K562 (cell line): ENCODE results near the gene NCKAP1. TPM values are rescaled to one million over a fixed set of nuclear protein-coding genes. Genes with fewer than 3 reads are reported as not detected.
"Not testable (repeated sequence)": the region's sequence is repeated elsewhere in the genome, so short reads cannot be mapped to it uniquely, and the experiment has no call there.

ENCODE experiments used
- ATAC-seq: fragments of 200-7000 bp; cut with Tn5 transposase; 3 replicates; pipeline ENCODE4 v1.9.1; 2020; ENCODE audit warnings: moderate library complexity
- BruUV-seq: library from RNA; stranded (reverse); fragments of 400-500 nt; replicated peaks from 2 replicates; lab custom pipeline; 2021; lab: Mats Ljungman, UMichigan
- CTCF ChIA-PET: fragments of 300-600 bp; formaldehyde crosslinking; extraction: SDS; loops from one replicate; lab custom pipeline; 2021; ENCODE audit warnings: low intra/inter-chr PET ratio; lab: Yijun Ruan, JAX
- POLR2A ChIA-PET: fragments of 300-600, 350-650 bp; sonication (Branson Sonifier 250); formaldehyde crosslinking; extraction: SDS; loops from one replicate; lab custom pipeline; 2021; ENCODE audit warnings: antibody characterized with exemption, inconsistent platforms; lab: Yijun Ruan, JAX
- DNase-seq, 4 experiments: peaks; one replicate each; pipeline versions ENCODE4 v3.0.0 to v3.0.0-alpha.2; 2011 to 2018; ENCODE audit warnings: low spot score in 3 of 4, mixed read lengths in 3 of 4; ENCODE audit errors: extremely low read depth in 1 of 4
- FAIRE-seq: peaks from 2 replicates; lab custom pipeline; 2011; peaks lifted over from hg19 to GRCh38; lab: Jason Lieb, UNC
- H2AFZ ChIP-seq: 2 replicates; pipeline ENCODE4 v1.6.0; 2011; ENCODE audit warnings: low read depth, low read length, control low read depth, inconsistent platforms
- H3K27ac ChIP-seq: fragments of 200-600 bp; 3 replicates; pipeline ENCODE4 v1.8.0; 2011; ENCODE audit warnings: low read depth, mild to moderate bottlenecking, control low read depth, inconsistent platforms, low read length, moderate library complexity, mixed read lengths; ENCODE audit errors: extremely low read depth
- H3K27me3 ChIP-seq, 2 experiments: fragments of 300-600 bp in 1 of 2; 2 replicates in 1 of 2; 3 replicates in 1 of 2; pipeline versions ENCODE4 v1.6.0 to v1.8.0; 2011; ENCODE audit warnings: inconsistent platforms in 2 of 2, low read length in 2 of 2, mild to moderate bottlenecking in 1 of 2, mixed read lengths in 1 of 2, moderate library complexity in 1 of 2; ENCODE audit not compliant: control insufficient read depth in 2 of 2, insufficient read depth in 2 of 2
- H3K36me3 ChIP-seq: fragments of 300-600 bp; 3 replicates; pipeline ENCODE4 v1.8.0; 2011; ENCODE audit warnings: mild to moderate bottlenecking, low read length, inconsistent platforms; ENCODE audit not compliant: control insufficient read depth, insufficient read depth
- H3K4me1 ChIP-seq, 2 experiments: fragments of 200-600 bp in 1 of 2; replicated peaks in 1 of 2; 2 replicates in 1 of 2; 3 replicates in 1 of 2; pipeline versions ENCODE4 v1.5.1 to v1.8.0; 2011; ENCODE audit warnings: inconsistent platforms in 2 of 2, low read length in 2 of 2, mild to moderate bottlenecking in 1 of 2, mixed read lengths in 1 of 2, moderate library complexity in 1 of 2; ENCODE audit not compliant: control insufficient read depth in 2 of 2, insufficient read depth in 2 of 2
- H3K4me2 ChIP-seq: 2 replicates; pipeline ENCODE4 v1.6.1; 2011; ENCODE audit warnings: low read length, control low read depth, inconsistent platforms, mixed read lengths; ENCODE audit not compliant: insufficient read depth
- H3K4me3 ChIP-seq: fragments of 200-600 bp; sonication (generic), shearing (Covaris generic); 2 replicates; pipeline ENCODE4 v1.5.1; 2016; ENCODE audit warnings: control low read depth, inconsistent platforms
- H3K79me2 ChIP-seq: fragments of 200-600 bp; 3 replicates; pipeline ENCODE4 v1.8.0; 2011; ENCODE audit warnings: low read length, inconsistent platforms; ENCODE audit not compliant: control insufficient read depth, insufficient read depth
- H3K9ac ChIP-seq, 2 experiments: 2 replicates each; pipeline versions ENCODE4 v1.6.0 to v1.6.1; 2011; ENCODE audit warnings: low read depth in 2 of 2, low read length in 2 of 2, control low read depth in 1 of 2, inconsistent platforms in 1 of 2, mild to moderate bottlenecking in 1 of 2, mixed read lengths in 1 of 2; ENCODE audit not compliant: insufficient read depth in 1 of 2
- H3K9me1 ChIP-seq: one replicate; pipeline ENCODE4 v1.6.0; 2011; ENCODE audit warnings: inconsistent platforms, mild to moderate bottlenecking, low read length, moderate library complexity; ENCODE audit not compliant: control insufficient read depth, insufficient read depth
- H3K9me3 ChIP-seq: replicated peaks from 2 replicates; pipeline ENCODE4 v1.5.1; 2011; ENCODE audit warnings: low read depth, low read length, inconsistent platforms; ENCODE audit not compliant: control insufficient read depth, insufficient read depth
- H4K20me1 ChIP-seq: replicated peaks from 2 replicates; pipeline ENCODE4 v1.6.1; 2011; ENCODE audit warnings: low read length, inconsistent platforms, mixed read lengths; ENCODE audit not compliant: control insufficient read depth, insufficient read depth
- BRD9 ChIP-seq: fragments of 450-650 bp; IDR thresholded peaks from 2 replicates; pipeline ENCODE4 v1.6.1; 2018; ENCODE audit warnings: low read depth; ENCODE audit not compliant: partially characterized antibody
- C11orf30 ChIP-seq: fragments of 450-650 bp; IDR thresholded peaks from 2 replicates; pipeline ENCODE4 v1.6.1; 2016; ENCODE audit warnings: low read depth, mild to moderate bottlenecking
- CAMTA2 ChIP-seq: fragments of 250-450 bp; sonication (Bioruptor Pico); conservative IDR thresholded peaks from 2 replicates; pipeline ENCODE4 v1.5.1; 2022
- MAFF ChIP-seq: IDR thresholded peaks from 2 replicates; pipeline ENCODE4 v1.6.1; 2012; ENCODE audit warnings: low read length, improper control_type of control experiment
- MAFG ChIP-seq: fragments of 450-650 bp; conservative IDR thresholded peaks from 2 replicates; pipeline ENCODE4 v1.6.1; 2016; ENCODE audit warnings: missing genetic modification characterization, missing compliant biosample characterization
- MAFK ChIP-seq: IDR thresholded peaks from 2 replicates; pipeline ENCODE4 v1.6.1; 2011; ENCODE audit warnings: low read length, improper control_type of control experiment
- MTA1 ChIP-seq: fragments of 450-650 bp; IDR thresholded peaks from 2 replicates; pipeline ENCODE4 v1.6.1; 2017; ENCODE audit warnings: borderline replicate concordance
- PHB2 ChIP-seq: fragments of 450-650 bp; IDR thresholded peaks from 2 replicates; pipeline ENCODE4 v1.6.1; 2017; ENCODE audit warnings: low read depth
- SMC3 ChIP-seq: conservative IDR thresholded peaks from 2 replicates; pipeline ENCODE4 v1.6.1; 2011; ENCODE audit warnings: low read depth, low read length, improper control_type of control experiment; ENCODE audit not compliant: insufficient read depth
- STAG1 ChIP-seq: sonication (generic); formaldehyde crosslinking; IDR thresholded peaks from 2 replicates; pipeline ENCODE4 v1.5.0; 2020; ENCODE audit warnings: missing genetic modification reagents, borderline replicate concordance
- TBP ChIP-seq: optimal IDR thresholded peaks from 2 replicates; pipeline ENCODE3; 2011; ENCODE audit warnings: low read depth, low read length, improper control_type of control experiment
- ZNF316 ChIP-seq: fragments of 450-650 bp; IDR thresholded peaks from 2 replicates; pipeline ENCODE4 v1.6.1; 2016
- ZNF431 ChIP-seq: sonication (generic); formaldehyde crosslinking; IDR thresholded peaks from 2 replicates; pipeline ENCODE4 v1.8.0; 2022; ENCODE audit warnings: mild to moderate bottlenecking, missing genetic modification reagents
- WGBS: fragments of 100-300 bp; shearing (Covaris generic); methylation state at CpG from one replicate; pipeline ENCODE4 v1.1.6; 2016; ENCODE audit warnings: low coverage, mixed read lengths; ENCODE audit not compliant: insufficient coverage; ENCODE audit errors: missing lambda C conversion rate; 5-methylcytosine and 5-hydroxymethylcytosine counted together
- in situ Hi-C: fragments of 300-500 bp; cut with MboI; formaldehyde crosslinking; loops from 4 replicates; pipeline ENCODE4 v1.15.0; 2018; ENCODE audit warnings: inconsistent platforms, mixed read lengths
- intact Hi-C: fragments of 100-400 bp; cut with micrococcal nuclease; formaldehyde crosslinking; loops from 2 replicates; pipeline ENCODE4 v1.14.2; 2022
- polyA plus RNA-seq, 8 experiments: library from polyadenylated mRNA; depleted of rRNA in 4 of 8; stranded (reverse) in 5 of 8; unstranded in 3 of 8; fragments of >200 nt; fragmentation: Nextera tagmentation in 2 of 8; fragmentation: Illumina TruSeq in 1 of 8; extraction: Ambion mirVana in 2 of 8; extraction: Trizol in 1 of 8; gene quantifications; 2 replicates each; pipeline versions ENCODE4 v1.2.1 to v1.2.3, GENCODE V29; 2011 to 2014; ENCODE audit warnings: inconsistent platforms in 1 of 8, missing spikeins in 1 of 8
- total RNA-seq, 7 experiments: library from RNA; depleted of rRNA in 6 of 7; stranded (reverse); fragments of >200 nt in 6 of 7; fragmentation: Illumina TruSeq in 2 of 7; extraction: Trizol in 2 of 7; gene quantifications; 2 replicates each; pipeline versions ENCODE4 v1.2.1 to v1.2.3, GENCODE V29; 2011 to 2021; ENCODE audit warnings: low replicate concordance in 1 of 7
- TF ChIP-seq, protein P1 (sequence below): fragments of 200-800 bp; sonication (Bioruptor generic); IDR thresholded peaks from 2 replicates; pipeline ENCODE4 v1.6.1; 2017; ENCODE audit warnings: missing genetic modification characterization, missing compliant biosample characterization
- TF ChIP-seq, protein P2 (sequence below): fragments of 250-450 bp; sonication (Bioruptor Pico); IDR thresholded peaks from 2 replicates; pipeline ENCODE4 v1.8.0; 2022; ENCODE audit warnings: inconsistent platforms

Gene NCKAP1
- total and polyA plus RNA-seq, 9 of the 15 experiments (the other 6 are each of a cell fraction or from before 2014, with no cell fraction given) = 34.0 to 153 (median 88.7) TPM

DNA sequence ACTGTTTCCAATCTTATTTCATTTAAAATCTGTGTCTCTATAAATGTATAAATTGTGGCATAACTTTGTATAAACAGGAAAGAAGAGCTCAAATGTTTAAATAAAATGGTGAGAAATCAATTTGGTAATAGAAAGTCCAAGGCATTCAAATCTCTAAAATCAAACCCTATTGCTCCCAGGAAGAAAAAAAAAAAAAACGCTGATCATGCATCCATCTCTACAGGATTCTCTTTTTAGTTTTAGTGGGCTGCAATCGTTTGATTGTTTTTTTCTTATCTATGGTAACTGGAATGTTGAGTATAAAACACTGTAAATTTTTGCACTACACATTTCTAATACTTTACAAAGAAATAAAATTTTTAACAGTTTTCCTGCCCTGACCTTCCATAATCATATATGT lies 75.6 kb downstream of the NCKAP1 start:
- DNase-seq (no peak), FAIRE-seq (no peak), ATAC-seq (no peak)
- Histone ChIP-seq H3K36me3 (peaks cover 59% of the 10 kb centered on the region; the same call in 2 of the 3 replicates), H3K4me1 (no peaks in the 10 kb centered on the region), H2AFZ (no peak overlapping the region), H3K79me2 (0 out of 3 replicates have a peak, but pooled peaks cover 2% of the 10 kb centered on the region), H3K9ac (no peak overlapping the region), H3K4me3 (no peak overlapping the region), H3K9me1 (no peaks in the 10 kb centered on the region), H3K9me3 (no peaks in the 10 kb centered on the region), H3K4me2 (no peak overlapping the region), H4K20me1 (no peaks in the 10 kb centered on the region), H3K27me3 (no peaks in the 10 kb centered on the region), H3K27ac (no peak overlapping the region)
- intact Hi-C loops = no loop called here
- ChIA-PET POLR2A (interaction anchor here (1.3 kb wide), 1 partner anchor 8 kb away, joined by 6 read pairs; no protein-coding TSS in a partner anchor), CTCF (no interaction called here)
- in situ Hi-C loops = no loop called here
- no peak for TF ChIP-seq BRD9
- TF ChIP-seq MTA1 = no peak
- peak; percentile 83 for TF ChIP-seq ZNF316
- TF ChIP-seq MAFG (tag) = peak; percentile 44; the same call in 1 of the 2 replicates
- TF ChIP-seq MAFF = peak; percentile 46; the same call in 1 of the 2 replicates
- TF ChIP-seq MAFK = 0 out of 2 replicates have a peak, but pooled peaks have one; percentile 10
- TF ChIP-seq PHB2 = no peak
- TF ChIP-seq, protein P1, sequence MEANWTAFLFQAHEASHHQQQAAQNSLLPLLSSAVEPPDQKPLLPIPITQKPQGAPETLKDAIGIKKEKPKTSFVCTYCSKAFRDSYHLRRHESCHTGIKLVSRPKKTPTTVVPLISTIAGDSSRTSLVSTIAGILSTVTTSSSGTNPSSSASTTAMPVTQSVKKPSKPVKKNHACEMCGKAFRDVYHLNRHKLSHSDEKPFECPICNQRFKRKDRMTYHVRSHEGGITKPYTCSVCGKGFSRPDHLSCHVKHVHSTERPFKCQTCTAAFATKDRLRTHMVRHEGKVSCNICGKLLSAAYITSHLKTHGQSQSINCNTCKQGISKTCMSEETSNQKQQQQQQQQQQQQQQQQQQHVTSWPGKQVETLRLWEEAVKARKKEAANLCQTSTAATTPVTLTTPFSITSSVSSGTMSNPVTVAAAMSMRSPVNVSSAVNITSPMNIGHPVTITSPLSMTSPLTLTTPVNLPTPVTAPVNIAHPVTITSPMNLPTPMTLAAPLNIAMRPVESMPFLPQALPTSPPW (CRISPR knock-in tag) = no peak
- TF ChIP-seq C11orf30 = peak; percentile 58; the same call in 1 of the 2 replicates
- TF ChIP-seq SMC3 = no peak
- TF ChIP-seq ZNF431 (CRISPR knock-in tag) = no peak
- TF ChIP-seq, protein P2, sequence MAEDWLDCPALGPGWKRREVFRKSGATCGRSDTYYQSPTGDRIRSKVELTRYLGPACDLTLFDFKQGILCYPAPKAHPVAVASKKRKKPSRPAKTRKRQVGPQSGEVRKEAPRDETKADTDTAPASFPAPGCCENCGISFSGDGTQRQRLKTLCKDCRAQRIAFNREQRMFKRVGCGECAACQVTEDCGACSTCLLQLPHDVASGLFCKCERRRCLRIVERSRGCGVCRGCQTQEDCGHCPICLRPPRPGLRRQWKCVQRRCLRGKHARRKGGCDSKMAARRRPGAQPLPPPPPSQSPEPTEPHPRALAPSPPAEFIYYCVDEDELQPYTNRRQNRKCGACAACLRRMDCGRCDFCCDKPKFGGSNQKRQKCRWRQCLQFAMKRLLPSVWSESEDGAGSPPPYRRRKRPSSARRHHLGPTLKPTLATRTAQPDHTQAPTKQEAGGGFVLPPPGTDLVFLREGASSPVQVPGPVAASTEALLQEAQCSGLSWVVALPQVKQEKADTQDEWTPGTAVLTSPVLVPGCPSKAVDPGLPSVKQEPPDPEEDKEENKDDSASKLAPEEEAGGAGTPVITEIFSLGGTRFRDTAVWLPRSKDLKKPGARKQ (CRISPR knock-in tag) = no peak
- TF ChIP-seq CAMTA2 (CRISPR knock-in tag) = no peak
- no peak for TF ChIP-seq STAG1 (CRISPR knock-in tag)
- no peak for TF ChIP-seq TBP
- WGBS = 98% methylated on average over 2 of the region's 2 CpGs
- BruUV-seq = no TSS peak

DNA sequence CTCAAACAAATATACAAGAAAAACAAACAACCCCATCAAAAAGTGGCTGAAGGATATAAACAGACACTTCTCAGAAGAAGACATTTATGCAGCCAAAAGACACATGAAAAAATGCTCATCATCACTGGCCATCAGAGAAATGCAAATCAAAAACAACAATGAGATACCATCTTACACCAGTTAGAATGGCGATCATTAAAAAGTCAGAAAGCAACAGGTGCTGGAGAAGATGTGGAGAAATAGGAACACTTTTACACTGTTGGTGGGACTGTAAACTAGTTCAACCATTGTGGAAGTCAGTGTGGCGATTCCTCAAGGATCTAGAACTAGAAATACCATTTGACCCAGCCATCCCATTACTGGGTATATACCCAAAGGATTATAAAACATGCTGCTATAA lies 77.4 kb downstream of the NCKAP1 start:
- BruUV-seq, H3K79me2 ChIP-seq, H3K9me1 ChIP-seq, FAIRE-seq, H3K9ac ChIP-seq, H3K27ac ChIP-seq, H3K4me3 ChIP-seq, POLR2A ChIA-PET, ATAC-seq, in situ Hi-C loops, H3K4me1 ChIP-seq, intact Hi-C loops, H4K20me1 ChIP-seq, CTCF ChIA-PET, H3K27me3 ChIP-seq, DNase-seq, H3K9me3 ChIP-seq, H3K4me2 ChIP-seq, H2AFZ ChIP-seq: not testable (repeated sequence)
- WGBS = 100% methylated on average over 1 of the region's 2 CpGs
- H3K36me3 ChIP-seq = peaks cover 58% of the 10 kb centered on the region
